Lower lobe of right lung (tissue), 2 donors: ENCODE data around the gene ICA1. TPM values are rescaled to one million over a fixed set of nuclear protein-coding genes. Genes with fewer than 3 reads are reported as not detected.
"Not testable (repeated sequence)": the region's sequence is repeated elsewhere in the genome, so short reads cannot be mapped to it uniquely, and the experiment has no call there.

Experiments used
- ATAC-seq, 2 donors: fragments of 200-7000 bp; cut with Tn5 transposase; one replicate each; pipeline ENCODE4 v1.9.1; 2020 to 2022; ENCODE audit warnings: mild to moderate bottlenecking in 2 of 2, moderate library complexity in 2 of 2
- DNase-seq: peaks from one replicate; pipeline ENCODE4 v3.0.0-alpha.2; 2020
- H3K27ac ChIP-seq: fragments of 200-600 bp; one replicate; pipeline ENCODE4 v1.8.0; 2022
- H3K27me3 ChIP-seq: fragments of 200-600 bp; one replicate; pipeline ENCODE4 v1.8.0; 2022; ENCODE audit warnings: low read depth
- H3K36me3 ChIP-seq: fragments of 200-600 bp; one replicate; pipeline ENCODE4 v1.8.0; 2022; ENCODE audit warnings: mild to moderate bottlenecking
- H3K4me1 ChIP-seq: fragments of 200-600 bp; one replicate; pipeline ENCODE4 v1.8.0; 2022
- H3K4me3 ChIP-seq: fragments of 200-600 bp; one replicate; pipeline ENCODE4 v1.8.0; 2022; ENCODE audit warnings: mild to moderate bottlenecking
- H3K9me3 ChIP-seq: fragments of 200-600 bp; one replicate; pipeline ENCODE4 v1.8.0; 2022
- CTCF ChIP-seq: fragments of 200-600 bp; IDR thresholded peaks from one replicate; pipeline ENCODE4 v1.8.0; 2022; ENCODE audit warnings: antibody characterized with exemption, mild to moderate bottlenecking
- intact Hi-C: fragments of 100-400 bp; cut with DNase I; formaldehyde crosslinking; loops from one replicate; pipeline ENCODE4 v1.11.0; 2022
- total RNA-seq: library from RNA; stranded (reverse); fragmentation: NEBNext Ultra II Directional; extraction: Animal tissue kit (Norgen Biotek cat#: 25700); gene quantifications from one replicate; pipeline ENCODE4 v1.2.1, GENCODE V29; 2021
- donor health status: DM: no; HTN: yes; CAD: no; lungs with severe emphysema.

The ICA1 gene
- total RNA-seq, 1 donor from 2014 or later, result 19.5 TPM

- TF ChIP-seq CTCF, result no peak
- intact Hi-C loops, result no loop called here
- DNase-seq (no peak), ATAC-seq (no peak)
- Histone ChIP-seq H3K4me3 (no peak overlapping the region), H3K27me3 (no peaks in the 10 kb centered on the region), H3K9me3 (no peaks in the 10 kb centered on the region), H3K4me1 (no peaks in the 10 kb centered on the region), H3K27ac (no peak overlapping the region), H3K36me3 (no peaks in the 10 kb centered on the region)
These were observed 198.2 kb downstream of the ICA1 start for GRCh38 chr7:8063706-8064297.

- H3K27ac ChIP-seq, H3K27me3 ChIP-seq, ATAC-seq, DNase-seq, H3K36me3 ChIP-seq, intact Hi-C loops, H3K9me3 ChIP-seq, H3K4me1 ChIP-seq, H3K4me3 ChIP-seq: not testable (repeated sequence)
These were observed 198.7 kb downstream of the ICA1 start for GRCh38 chr7:8063300-8063699.

Other genes with a start within 250 kb of the ICA1 start
- gene NXPH1, start 171.4 kb upstream of the ICA1 start, total RNA-seq, result not detected